ENCODE data around the gene GPA33.
A peak's percentile ranks its signal among the peaks of the same experiment; 100 is the strongest.

The GPA33 gene

GRCh38 chr1:167122568-167122967, 32.4 kb upstream of the GPA33 start:
- no peak overlapping the region for H3K27ac Mint-ChIP-seq
- no peak for DNase-seq
- ATAC-seq = no peak
- H3K4me1 Mint-ChIP-seq = peaks cover 11% of the 10 kb centered on the region
- no peak overlapping the region for H3K4me3 Mint-ChIP-seq
- H3K9me3 Mint-ChIP-seq = no peaks in the 10 kb centered on the region
- peaks cover 39% of the 10 kb centered on the region for H3K27me3 Mint-ChIP-seq

- peak overlapping the region in 1 of 2 donors; percentile 91 for H3K4me3 Mint-ChIP-seq
- no peak for ATAC-seq
- no peak overlapping the region for H3K27ac Mint-ChIP-seq
Observed at GRCh38 chr1:167122121-167122480, 31.9 kb upstream of the GPA33 start.

GRCh38 chr1:167121375-167122120, 31.4 kb upstream of the GPA33 start:
- Mint-ChIP-seq H3K27ac (peak overlapping the region; percentile 66 to 83), H3K4me3 (peak overlapping the region; percentile 84 to 91), H3K27me3 (peaks cover 28% of the 10 kb centered on the region), H3K4me1 (peaks cover 11% of the 10 kb centered on the region), H3K9me3 (no peaks in the 10 kb centered on the region)
- peak; percentile 63 for ATAC-seq
- DNase-seq = peak; percentile 35 to 41

More at GRCh38 chr1:167122121-167122480, 31.9 kb upstream of the GPA33 start:
- DNase-seq = no peak
- H3K4me1 Mint-ChIP-seq = peaks cover 11% of the 10 kb centered on the region
- no peaks in the 10 kb centered on the region for H3K9me3 Mint-ChIP-seq
- H3K27me3 Mint-ChIP-seq = peaks cover 34% of the 10 kb centered on the region

GRCh38 chr1:167120899-167121298, 30.7 kb upstream of the GPA33 start:
- ATAC-seq (peak; percentile 34), DNase-seq (no peak)
- Mint-ChIP-seq H3K27me3 (peaks cover 22% of the 10 kb centered on the region), H3K9me3 (no peaks in the 10 kb centered on the region), H3K4me1 (peaks cover 11% of the 10 kb centered on the region), H3K4me3 (peak overlapping the region; percentile 84 to 91), H3K27ac (no peak overlapping the region)

GRCh38 chr1:167119696-167120095, 29.5 kb upstream of the GPA33 start:
- peaks cover 25% of the 10 kb centered on the region for H3K27me3 Mint-ChIP-seq
- DNase-seq = no peak

DNA sequence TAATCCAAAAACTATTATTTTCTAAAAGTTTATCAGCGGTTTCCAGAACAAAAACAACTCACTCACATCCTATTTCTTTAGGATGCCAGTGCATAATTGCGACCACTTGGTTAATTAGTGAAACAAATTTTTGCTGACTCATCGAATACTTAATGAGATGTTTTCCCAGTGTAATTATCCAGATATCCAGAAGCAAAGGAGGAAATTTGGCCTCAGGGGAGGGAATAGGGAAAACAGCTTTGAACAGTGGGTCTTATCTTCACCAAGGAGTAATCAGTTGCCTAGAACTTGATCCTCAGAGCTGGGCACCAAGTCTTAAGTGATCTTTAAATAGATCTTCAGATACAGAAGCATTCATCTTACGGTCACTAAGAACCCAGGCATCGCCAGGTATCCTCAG, 28.0 kb upstream of the GPA33 start:
- Mint-ChIP-seq H3K4me3 (no peak overlapping the region), H3K27me3 (peaks cover 25% of the 10 kb centered on the region), H3K9me3 (no peaks in the 10 kb centered on the region), H3K4me1 (peaks cover 26% of the 10 kb centered on the region), H3K27ac (no peak overlapping the region)
- no peak for ATAC-seq
- DNase-seq = no peak

More at GRCh38 chr1:167119696-167120095, 29.5 kb upstream of the GPA33 start:
- Mint-ChIP-seq H3K4me3 (no peak overlapping the region), H3K9me3 (no peaks in the 10 kb centered on the region), H3K4me1 (peaks cover 21% of the 10 kb centered on the region), H3K27ac (no peak overlapping the region)
- no peak for ATAC-seq

DNA sequence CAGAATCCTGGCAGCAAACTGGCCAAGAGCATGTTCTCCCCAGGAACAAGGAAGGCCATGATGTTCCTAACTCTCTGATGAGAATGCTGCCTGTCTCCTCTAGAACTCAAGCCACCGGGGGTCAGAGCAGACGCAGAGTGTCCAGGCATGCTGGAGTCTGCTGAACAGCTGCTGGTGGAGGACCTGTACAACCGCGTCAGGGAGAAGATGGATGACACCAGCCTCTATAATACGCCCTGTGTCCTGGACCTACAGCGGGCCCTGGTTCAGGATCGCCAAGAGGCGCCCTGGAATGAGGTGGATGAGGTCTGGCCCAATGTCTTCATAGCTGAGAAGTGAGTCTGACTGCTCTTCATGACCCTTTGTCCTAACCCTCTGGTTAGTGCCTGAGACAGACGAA, 27.0 kb upstream of the GPA33 start:
- H3K4me3 Mint-ChIP-seq = no peak overlapping the region
- ATAC-seq (no peak), DNase-seq (no peak)
- H3K4me1 Mint-ChIP-seq = peaks cover 26% of the 10 kb centered on the region
- peak overlapping the region in 1 of 2 donors; percentile 24 for H3K27ac Mint-ChIP-seq
- H3K27me3 Mint-ChIP-seq = peaks cover 25% of the 10 kb centered on the region
- H3K9me3 Mint-ChIP-seq = no peaks in the 10 kb centered on the region

GRCh38 chr1:167116174-167116573, 26.0 kb upstream of the GPA33 start:
- Mint-ChIP-seq H3K9me3 (no peaks in the 10 kb centered on the region), H3K4me3 (no peak overlapping the region), H3K27me3 (peaks cover 25% of the 10 kb centered on the region), H3K4me1 (peaks cover 19% of the 10 kb centered on the region), H3K27ac (no peak overlapping the region)
- ATAC-seq = no peak
- no peak for DNase-seq

DNA sequence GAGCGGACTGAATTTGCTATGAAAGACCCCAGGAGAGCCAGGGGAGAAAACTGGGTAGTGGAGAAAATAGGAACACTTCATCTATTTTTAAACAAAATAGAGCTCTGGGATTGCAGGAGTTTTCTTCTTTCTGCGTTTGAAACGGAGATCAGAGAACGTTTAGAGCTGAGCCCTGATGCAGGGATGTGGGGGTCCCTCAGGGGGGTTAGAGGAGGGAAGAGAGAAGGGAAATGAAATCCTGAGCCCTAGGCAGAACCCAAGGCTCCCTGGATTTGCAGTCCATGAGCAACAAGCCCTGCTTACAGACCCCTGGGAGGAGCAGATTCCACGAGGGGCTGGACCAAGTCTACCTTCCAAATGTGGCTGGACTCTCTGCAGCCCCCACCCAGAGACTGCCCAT, 25.5 kb upstream of the GPA33 start:
- ATAC-seq = no peak
- Mint-ChIP-seq H3K27me3 (peaks cover 25% of the 10 kb centered on the region), H3K4me3 (no peak overlapping the region), H3K27ac (no peak overlapping the region), H3K9me3 (peaks cover 0 to 5% of the 10 kb centered on the region in 2 donors), H3K4me1 (peaks cover 20% of the 10 kb centered on the region)
- no peak for DNase-seq

DNA sequence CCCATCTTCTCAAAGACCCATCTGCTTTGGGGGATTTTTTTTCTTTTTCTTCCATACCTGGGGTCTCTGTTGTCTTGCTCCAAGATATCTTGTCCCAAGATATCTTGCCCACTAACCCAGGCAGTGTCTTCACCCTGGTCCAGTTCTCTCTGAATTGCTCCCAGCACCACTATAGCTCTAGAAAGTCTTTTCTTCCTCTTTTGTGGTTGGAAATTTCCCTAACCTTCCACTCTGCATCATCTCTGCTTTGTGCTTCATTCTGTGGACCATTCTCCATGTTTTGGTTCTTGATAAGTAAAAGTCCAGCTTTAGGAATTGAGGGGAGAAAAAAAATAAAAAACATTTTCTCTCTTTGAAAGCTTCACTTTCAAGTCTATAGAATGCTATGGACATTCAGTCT, 24.5 kb upstream of the GPA33 start:
- Mint-ChIP-seq H3K4me3 (no peak overlapping the region), H3K9me3 (peaks cover 0 to 14% of the 10 kb centered on the region in 2 donors), H3K27ac (no peak overlapping the region), H3K27me3 (peaks cover 21% of the 10 kb centered on the region), H3K4me1 (peaks cover 29% of the 10 kb centered on the region)
- ATAC-seq = no peak
- no peak for DNase-seq

- Mint-ChIP-seq H3K9me3 (peaks cover 0 to 20% of the 10 kb centered on the region in 2 donors), H3K27me3 (peaks cover 9% of the 10 kb centered on the region), H3K4me3 (no peak overlapping the region), H3K27ac (no peak overlapping the region), H3K4me1 (peaks cover 47% of the 10 kb centered on the region)
- ATAC-seq (no peak), DNase-seq (no peak)
Observed at GRCh38 chr1:167111868-167112709, 21.9 kb upstream of the GPA33 start.

DNA sequence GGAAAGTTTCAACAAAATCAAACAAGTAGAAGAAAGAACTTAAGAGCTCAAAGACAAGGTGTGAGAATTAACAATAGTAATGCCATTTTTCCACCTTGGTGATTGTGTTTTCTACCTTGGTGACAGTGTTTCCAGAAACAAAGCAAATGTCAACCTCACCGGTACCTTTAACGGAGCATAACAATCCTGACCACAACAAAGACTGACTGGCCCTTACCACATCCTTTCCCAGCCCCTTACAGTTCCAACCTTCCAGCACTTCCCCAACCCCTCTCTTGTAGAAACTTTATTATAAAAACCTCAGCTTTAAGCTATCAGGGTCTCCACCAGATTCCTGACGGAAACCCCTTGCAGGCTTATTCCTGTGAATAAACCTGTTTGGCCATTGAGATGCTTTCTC, 20.4 kb upstream of the GPA33 start:
- peaks cover 8% of the 10 kb centered on the region for H3K27me3 Mint-ChIP-seq
- ATAC-seq (peak; percentile 90), DNase-seq (peak in 1 of 2 donors; percentile 53)
- peaks cover 51% of the 10 kb centered on the region for H3K4me1 Mint-ChIP-seq
- peak overlapping the region; percentile 65 to 68 for H3K4me3 Mint-ChIP-seq
- peaks cover 0 to 20% of the 10 kb centered on the region in 2 donors for H3K9me3 Mint-ChIP-seq
- H3K27ac Mint-ChIP-seq = peak overlapping the region; percentile 15 to 95

DNA sequence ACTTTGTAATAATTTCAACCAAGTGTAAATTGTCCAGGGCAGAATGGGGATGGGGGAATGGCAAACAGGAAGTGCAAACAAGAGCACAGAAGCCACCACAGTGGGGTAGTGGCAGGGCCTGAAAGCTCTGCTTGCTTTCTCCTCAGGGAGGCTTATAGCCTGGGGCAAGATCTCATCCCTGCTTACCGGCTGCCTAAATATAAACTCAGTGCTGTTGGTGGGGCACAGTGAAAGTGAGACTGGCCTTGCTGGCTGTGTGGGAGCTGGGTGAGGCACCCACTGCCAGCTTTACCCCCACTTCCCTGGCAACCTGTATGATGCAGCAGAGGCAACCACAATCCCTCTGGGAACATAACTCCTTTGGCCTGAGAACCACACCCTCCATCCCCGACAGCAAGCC, 18.9 kb upstream of the GPA33 start:
- H3K4me3 Mint-ChIP-seq = peak overlapping the region; percentile 18 to 43
- H3K4me1 Mint-ChIP-seq = peaks cover 51% of the 10 kb centered on the region
- peaks cover 0 to 20% of the 10 kb centered on the region in 2 donors for H3K9me3 Mint-ChIP-seq
- peak overlapping the region; percentile 95 for H3K27ac Mint-ChIP-seq
- no peaks in the 10 kb centered on the region for H3K27me3 Mint-ChIP-seq
- DNase-seq (no peak), ATAC-seq (peak; percentile 33)

GRCh38 chr1:167107456-167107855, 17.3 kb upstream of the GPA33 start:
- ATAC-seq (no peak), DNase-seq (no peak)
- H3K27me3 Mint-ChIP-seq = no peaks in the 10 kb centered on the region
- H3K9me3 Mint-ChIP-seq = peaks cover 0 to 20% of the 10 kb centered on the region in 2 donors
- H3K4me3 Mint-ChIP-seq = no peak overlapping the region
- H3K4me1 Mint-ChIP-seq = peaks cover 65% of the 10 kb centered on the region
- H3K27ac Mint-ChIP-seq = no peak overlapping the region

GRCh38 chr1:167106119-167106461, 15.9 kb upstream of the GPA33 start:
- peaks cover 0 to 19% of the 10 kb centered on the region in 2 donors for H3K9me3 Mint-ChIP-seq
- DNase-seq (no peak), ATAC-seq (no peak)
- H3K4me3 Mint-ChIP-seq = no peak overlapping the region
- no peaks in the 10 kb centered on the region for H3K27me3 Mint-ChIP-seq
- peaks cover 65% of the 10 kb centered on the region for H3K4me1 Mint-ChIP-seq
- no peak overlapping the region for H3K27ac Mint-ChIP-seq
